NCI-H526 (cell line): ENCODE data around the gene CDR2.
A peak's percentile ranks its signal among the peaks of the same experiment; 100 is the strongest.

Source experiments
- DNase-seq, 2 experiments: peaks; one replicate each; lab custom pipeline; 2025; lab: John Stamatoyannopoulos, UW

CDR2 gene

GRCh38 chr16:22324787-22325597 lies 49.4 kb downstream of the CDR2 start:
- no peak for DNase-seq

GRCh38 chr16:22323959-22324786 lies 50.2 kb downstream of the CDR2 start:
- DNase-seq = no peak

DNA sequence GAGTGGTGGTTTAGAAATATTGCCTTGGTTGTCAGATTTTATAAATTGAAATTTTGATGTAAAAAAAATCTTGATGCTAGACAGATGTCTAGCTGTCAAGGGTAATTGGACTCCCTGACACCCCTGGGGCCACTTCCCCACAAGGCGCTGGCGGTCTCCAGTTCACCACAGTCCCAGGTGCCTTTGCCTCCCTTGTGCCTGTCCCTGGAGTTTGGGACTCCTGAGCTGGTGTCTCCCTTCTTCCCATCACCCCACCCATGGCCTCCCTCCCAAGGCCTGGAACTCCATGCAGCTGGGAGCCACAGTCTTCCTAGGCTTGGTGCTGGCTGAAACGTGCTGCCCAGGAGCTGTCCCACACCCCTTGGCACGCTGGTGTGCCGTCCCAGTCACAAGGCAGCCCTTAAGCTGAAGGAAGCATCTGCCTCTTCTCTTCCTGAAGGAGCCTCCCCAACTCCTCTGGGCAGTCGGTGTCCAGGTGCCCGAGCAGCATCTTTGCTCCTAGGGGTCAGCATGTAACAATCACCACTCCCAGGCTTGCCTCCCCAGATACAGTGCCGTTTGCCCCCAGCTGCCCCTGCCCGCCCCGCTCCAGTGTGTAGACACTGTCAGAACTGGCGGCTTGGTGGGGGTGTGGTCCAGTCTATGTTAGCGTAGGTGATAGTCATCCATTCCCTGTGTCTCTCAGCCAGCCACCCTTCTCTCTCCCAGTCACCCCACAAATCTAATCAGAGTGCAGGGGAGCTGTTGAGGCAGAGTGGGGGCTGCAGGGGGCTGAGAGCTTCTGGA lies 51.1 kb downstream of the CDR2 start:
- no peak for DNase-seq

DNA sequence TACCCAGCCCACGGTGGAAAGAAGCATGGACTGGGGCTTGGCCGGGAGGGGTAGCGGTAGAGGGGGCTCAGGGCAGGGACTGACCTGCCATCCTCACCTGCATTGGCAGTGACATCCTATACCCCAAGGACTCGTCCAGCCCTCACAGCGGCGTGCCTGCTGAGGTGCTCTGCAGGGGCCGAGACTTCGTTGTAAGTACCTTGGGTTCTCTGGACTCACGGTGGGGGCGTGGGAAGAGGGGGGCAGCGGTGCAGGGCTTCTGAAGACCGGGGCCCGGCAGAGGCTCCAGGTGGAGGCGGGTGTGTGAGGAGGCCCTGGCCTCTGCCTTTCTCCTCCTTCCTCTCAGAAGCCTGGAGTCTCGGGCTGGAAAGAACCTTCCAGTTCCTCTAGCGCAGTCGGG lies 51.7 kb downstream of the CDR2 start:
- DNase-seq = no peak

- no peak for DNase-seq
Observed at GRCh38 chr16:22322021-22322471, 52.4 kb downstream of the CDR2 start.

GRCh38 chr16:22321340-22322001 lies 52.9 kb downstream of the CDR2 start:
- DNase-seq = peak; percentile 48 to 87

GRCh38 chr16:22320572-22321339 lies 53.7 kb downstream of the CDR2 start:
- DNase-seq = no peak

DNA sequence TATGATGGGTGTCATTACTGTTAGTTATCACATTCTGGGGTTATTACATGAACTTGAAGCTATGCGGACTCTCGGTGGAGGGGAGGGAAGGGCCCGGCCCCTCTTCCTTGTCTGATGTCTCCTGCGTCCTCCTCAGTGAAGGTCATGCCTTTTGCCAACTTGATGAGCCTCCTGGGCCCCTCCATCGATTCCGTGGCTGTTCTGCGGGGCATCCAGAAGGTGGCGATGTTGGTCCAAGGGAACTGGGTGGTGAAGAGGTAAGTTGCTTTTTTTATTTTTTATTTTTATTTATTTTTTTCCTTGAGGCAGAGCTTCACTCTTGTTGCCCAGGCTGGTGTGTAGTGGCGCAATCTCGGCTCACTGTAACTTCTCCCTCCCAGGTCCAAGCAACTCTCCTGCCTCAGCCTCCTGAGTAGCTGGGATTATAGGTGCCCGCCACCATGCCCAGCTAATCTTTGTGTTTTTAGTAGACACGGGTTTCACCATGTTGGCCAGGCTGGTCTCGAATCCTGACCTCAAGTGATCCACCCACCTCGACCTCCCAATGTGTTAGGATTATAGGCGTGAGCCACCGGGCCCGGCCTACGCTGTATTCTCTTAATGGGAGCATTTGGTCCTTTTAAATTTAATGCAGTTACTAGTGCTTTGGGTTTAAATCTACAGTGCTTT lies 55.6 kb downstream of the CDR2 start:
- DNase-seq = peak in 1 of 2 experiments; percentile 28

DNA sequence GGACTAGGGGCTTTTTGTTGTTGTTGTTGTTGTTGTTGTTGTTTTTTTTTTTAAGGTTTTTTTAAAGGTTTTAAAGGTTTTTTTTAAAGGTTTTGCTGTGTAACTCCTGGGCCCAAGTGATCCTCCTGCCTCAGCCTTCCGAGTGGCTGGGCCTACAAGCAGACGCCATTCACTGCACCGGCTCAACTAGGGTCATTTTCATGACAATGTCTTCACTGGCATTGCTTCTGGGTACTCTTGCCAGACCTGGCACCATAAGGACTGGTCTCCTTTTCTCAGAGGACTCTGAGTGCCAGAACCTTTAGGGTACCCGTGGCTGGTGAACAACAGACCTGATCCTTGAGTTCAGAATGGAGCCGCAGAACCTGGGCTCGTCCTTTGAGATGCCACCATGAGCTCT lies 56.8 kb downstream of the CDR2 start:
- no peak for DNase-seq

DNA sequence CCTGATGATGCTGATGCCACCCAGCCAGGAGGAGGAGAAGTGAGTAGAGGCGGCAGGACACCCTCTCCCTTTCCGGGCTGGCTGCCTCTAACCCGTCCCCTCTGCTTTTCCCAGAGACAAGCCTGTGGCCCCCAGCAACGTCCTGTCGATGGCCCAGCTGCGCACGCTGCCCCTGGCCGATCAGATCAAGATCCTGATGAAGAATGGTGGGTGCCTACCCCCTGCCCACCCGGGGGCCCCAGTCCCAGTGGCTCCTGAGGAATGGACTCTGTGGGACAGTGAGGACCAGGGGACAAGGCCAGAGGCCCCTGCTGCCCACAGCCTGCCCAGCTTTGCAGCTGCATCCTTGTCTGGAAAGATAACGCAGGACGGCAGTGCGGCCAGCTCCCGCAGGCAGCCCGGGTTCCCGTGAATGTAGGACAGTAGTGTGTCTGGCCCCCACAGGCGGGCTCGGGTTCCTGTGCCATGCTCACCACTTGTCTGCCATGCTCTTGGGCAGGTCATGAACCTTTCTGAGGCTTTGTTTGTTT lies 57.4 kb downstream of the CDR2 start:
- no peak for DNase-seq

DNA sequence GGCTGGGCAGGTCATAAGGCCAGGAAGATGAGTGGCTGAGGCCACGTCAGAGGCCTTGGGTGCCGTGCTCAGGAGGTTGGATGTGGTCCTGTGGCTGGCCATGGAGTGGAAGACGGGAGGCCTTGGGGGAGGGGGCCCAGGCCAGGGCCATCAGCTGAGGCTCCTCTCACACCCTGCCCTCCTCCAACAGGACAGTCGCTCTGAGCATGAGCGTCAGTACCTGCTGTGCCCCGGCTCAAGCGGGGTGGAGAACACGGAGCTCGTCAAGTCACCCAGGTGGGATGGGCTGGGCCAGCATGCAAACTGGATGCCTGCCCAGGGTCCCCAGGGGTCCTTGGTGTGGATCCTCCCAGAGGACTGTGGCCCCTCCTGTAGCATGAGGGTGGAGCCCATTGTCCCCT lies 58.0 kb downstream of the CDR2 start:
- no peak for DNase-seq

DNA sequence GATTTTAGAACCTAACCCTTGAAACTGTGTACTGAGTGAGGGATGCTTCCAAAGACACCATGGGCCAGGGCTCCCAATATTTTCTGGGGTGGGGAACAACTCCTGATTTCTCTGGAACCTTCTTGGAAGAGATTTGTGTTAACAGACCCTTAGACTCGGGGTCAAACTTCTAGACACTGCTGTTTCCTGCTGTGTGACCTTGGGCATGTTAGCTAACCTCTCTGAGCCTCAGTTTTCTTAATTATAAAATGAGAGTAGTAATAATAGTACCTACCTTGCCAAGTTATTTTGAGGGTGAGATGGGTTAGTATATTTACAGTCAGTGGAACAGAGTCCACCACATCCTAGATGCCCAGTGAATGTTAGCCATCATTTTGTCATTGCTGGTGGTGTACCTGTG lies 58.4 kb downstream of the CDR2 start:
- DNase-seq = no peak

- DNase-seq = no peak
Observed at GRCh38 chr16:22314661-22315626, 59.5 kb downstream of the CDR2 start.

DNA sequence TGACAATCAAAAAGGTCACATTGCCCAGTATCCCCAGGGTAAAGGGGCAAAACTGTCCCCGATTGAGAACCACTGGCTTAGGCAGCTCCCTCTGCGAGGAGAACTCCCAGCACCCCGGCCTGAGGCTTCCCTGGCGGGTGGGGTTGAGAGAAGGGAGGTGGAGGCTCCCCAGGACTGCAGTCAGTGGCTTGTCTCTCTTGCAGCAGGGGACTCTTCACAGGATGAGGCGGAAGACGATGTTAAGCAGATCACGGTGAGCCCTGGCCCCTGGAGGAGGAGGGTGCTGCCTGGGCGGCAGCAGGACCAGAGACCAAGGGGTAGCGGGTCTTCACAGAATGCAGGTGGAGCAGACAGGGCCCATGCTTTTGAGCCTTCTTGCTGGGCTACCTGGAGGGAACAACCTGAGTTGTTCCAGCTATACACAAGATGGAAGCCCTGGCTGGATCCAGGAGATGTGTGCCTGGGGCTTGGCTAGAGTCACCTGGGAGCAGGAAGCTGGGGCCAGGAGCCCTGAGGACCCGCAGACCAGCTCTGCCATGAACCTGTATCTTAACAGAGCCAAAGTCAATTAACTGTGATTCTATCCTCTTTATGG lies 60.4 kb downstream of the CDR2 start:
- no peak for DNase-seq

- DNase-seq = no peak
Observed at GRCh38 chr16:22312897-22313781, 61.3 kb downstream of the CDR2 start.

DNA sequence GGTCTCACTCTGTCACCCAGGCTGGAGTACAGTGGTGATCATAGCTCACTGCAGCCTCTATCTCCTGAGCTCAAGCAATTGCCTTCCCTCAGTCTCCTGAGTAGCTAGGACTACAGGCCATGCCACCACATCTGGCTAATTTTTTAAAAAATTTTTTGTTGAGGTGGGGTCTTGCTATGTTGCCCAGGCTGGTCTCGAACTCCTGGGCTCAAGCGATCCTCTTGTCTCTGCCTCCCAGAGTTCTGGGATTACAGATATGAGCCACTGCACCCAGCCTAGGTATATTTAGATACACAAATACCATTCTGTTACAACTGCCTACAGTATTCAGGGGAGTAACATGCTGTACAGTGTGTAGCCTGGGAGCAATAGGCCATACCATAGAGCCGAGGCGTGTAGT lies 62.9 kb downstream of the CDR2 start:
- no peak for DNase-seq

GRCh38 chr16:22308824-22309520 lies 65.4 kb downstream of the CDR2 start:
- DNase-seq = no peak
